ENCODE data around the gene MAPRE3.

Gene MAPRE3

DNA sequence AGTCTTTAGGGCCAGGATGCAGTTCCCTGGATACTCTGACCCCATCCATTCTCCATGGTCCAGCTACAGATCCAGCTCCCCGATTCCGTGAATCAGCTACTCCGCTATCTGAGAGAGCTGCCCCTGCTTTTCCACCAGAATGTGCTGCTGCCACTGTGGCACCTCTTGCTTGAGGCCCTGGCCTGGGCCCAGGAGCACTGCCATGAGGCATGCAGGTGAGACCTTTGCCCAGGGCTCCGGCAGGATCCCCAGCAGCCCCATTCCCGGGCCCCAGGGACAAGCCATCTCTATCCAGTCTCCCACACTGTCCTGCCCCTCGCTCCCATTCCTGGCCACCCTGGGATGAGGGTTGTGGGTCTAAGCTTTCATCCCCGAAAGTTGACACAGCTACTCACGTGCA lies 69.8 kb downstream of the MAPRE3 start:
- no peak for DNase-seq (ENCODE audit: low spot score)

GRCh38 chr2:27041752-27042151 lies 71.3 kb downstream of the MAPRE3 start:
- DNase-seq (ENCODE audit: low spot score) = no peak

- DNase-seq (ENCODE audit: low spot score) = no peak
Measured at GRCh38 chr2:27042159-27042661, 71.8 kb downstream of the MAPRE3 start.

DNA sequence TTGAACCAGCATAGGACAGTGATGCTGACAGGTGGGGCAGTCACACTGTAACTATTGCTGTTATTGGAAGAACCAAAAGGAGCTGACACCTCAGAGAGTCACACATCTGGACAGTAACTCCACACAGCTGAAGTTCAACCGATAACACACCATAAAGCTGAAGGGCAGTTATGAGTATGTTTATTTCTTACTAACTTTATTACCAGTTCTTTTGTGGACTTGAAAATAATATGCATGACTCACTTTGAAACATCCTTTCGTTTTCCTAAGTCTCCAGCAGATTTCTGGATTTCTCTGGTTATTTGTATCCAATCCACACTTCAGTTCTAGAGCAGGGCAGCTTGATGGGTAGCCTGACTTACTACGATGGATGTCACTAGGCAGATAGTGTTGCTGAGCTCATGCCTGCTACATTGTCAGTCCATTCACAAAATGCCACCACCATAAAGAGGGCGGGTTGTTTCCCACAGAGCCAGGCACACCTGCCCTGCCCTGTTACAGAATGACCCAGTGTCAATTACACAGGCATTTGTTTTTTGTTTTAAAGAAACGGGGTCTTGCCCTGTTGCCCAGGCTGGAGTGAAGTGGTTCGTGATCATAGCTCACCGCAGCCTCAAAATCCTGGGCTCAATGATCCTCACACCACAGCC lies 72.7 kb downstream of the MAPRE3 start:
- no peak for DNase-seq (ENCODE audit: low spot score)

DNA sequence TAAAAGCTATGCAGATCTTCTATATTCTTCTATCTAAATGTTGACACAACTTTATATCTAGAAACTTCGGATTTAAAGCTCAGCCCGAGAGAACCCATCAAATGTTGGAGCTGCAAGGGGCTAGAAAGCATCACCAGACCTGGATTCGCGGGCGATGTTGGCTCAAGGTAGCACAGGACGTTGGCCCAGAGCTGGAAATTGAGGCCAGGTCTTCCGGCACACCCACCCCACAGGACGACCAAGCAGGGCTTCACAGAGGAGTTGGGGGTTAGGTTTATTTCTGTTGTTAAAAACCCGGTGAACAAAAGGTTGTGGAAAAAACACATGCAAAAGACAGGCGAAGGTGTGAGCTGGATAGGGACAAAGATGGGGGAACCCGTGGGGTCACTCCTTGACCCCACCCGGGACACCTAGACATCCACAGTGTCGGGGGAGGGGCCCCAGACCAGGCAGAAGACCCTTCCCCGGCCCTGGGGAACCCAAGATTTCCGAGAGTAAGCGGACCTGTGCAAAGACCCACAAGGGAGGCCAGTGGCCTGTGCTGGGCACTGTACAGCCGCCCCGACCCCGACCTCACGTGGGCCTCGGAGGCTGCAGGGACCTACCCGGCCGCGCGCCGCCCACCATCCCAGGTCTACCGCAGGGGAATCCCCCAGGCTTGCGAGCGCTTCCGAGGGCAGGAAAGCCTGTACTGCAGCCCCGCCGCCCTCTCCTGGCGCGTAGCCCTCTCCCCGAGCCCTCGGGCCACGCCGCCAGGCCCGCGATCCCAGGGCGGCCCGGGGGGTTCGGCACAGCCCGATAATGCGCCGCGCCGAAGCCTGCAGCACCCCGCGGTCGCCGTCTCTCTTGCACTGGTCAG lies 79.2 kb downstream of the MAPRE3 start:
- DNase-seq (ENCODE audit: low spot score) = peak; percentile 78

DNA sequence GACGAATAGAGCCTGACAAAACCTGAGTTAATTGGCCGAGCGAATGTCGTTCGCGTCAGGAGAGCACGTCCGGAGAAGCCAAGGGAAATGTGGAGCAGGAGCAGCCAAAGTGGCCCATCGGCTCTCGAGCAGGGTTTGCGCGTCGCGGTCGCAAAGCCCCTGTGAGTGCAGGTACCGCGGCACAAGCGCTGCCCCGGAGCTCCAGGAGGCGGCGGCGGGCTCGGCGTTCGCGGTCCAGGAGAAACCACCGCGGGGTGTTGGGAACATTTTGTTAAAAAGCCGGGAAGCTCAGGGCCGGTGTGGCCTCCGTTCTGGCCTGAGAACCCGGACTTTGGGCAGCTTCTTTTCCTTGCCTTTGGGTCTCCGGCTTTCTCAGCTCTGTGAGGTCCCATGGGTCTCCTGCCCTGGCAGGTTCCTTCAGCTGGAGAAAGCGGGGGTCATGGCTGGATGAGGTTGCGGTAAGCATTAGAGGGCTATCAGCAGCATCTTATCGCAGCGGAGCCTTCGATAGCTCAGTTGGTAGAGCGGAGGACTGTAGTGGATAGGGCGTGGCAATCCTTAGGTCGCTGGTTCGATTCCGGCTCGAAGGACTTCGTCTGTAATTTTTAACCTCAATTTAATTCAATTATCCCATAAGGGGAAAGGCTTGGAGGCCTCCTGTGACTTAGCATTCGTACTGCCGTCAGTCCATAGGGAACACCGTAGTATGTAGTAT lies 80.0 kb downstream of the MAPRE3 start:
- DNase-seq (ENCODE audit: low spot score) = peak; percentile 88

- DNase-seq (ENCODE audit: low spot score) = peak; percentile 98
Measured at GRCh38 chr2:27050996-27051901, 80.8 kb downstream of the MAPRE3 start, which contains the start of gene AGBL5. Gene AGBL5, plus strand, starts transcription at chr2:27051668. Its CDS starts 1,291 bp downstream, at chr2:27052959.

DNA sequence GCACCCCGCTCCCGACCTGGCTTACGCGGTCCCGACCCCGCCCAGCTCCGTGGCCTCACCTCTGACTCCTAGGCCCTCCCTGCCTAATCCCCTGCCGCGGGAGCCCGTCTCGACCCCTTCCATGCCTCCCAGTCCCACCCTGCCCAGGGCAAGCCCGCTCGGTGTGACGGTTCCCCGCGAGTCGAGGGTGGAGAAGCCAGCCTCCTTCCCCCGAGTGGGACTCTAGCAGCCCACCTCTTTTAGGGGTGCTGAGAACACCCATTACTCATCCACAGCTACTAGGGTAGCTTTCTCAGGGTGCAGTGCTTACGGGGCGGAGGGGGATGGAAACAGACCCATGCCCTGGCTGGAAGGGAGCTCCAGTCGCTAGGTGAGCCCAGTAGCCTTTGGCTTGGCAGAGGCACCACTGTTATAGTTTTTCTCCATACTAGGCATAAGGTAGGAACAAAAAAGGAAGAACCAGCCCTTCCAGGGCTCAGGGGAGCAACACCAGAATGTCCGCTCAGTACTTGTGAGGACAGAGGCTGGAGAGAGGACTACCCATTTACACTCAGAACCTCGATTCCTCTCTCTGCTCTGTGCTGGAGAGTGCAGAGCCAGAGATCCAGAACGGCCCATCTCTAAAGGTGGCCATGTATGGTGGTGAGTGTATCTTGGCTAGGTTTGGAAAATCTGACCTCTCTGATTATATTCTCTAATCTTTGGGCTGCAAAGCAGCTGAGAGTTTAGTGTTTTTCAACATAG lies 81.6 kb downstream of the MAPRE3 start:
- no peak for DNase-seq (ENCODE audit: low spot score)

- no peak for DNase-seq (ENCODE audit: low spot score)
Measured at GRCh38 chr2:27053321-27053720, 82.9 kb downstream of the MAPRE3 start.

GRCh38 chr2:27053776-27054175 lies 83.3 kb downstream of the MAPRE3 start:
- DNase-seq (ENCODE audit: low spot score) = no peak

DNA sequence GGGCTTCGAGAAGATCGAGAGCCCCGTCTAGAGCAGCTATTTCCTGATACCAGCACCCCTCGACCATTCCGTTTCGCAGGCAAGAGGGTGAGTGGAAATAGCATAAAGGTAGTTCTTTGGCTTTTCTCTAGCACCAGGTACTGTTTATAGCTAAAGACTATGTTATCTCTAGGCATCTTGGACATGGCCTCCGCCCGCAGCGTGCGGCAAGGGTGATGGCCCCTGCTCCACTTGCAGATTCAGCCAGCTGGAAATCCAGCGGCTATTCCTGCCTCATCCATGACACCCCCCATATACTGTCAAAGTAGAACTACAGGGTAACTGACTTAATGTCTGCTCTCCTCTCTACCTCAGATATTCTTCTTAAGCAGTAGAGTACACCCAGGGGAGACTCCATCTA lies 84.3 kb downstream of the MAPRE3 start:
- no peak for DNase-seq (ENCODE audit: low spot score)

GRCh38 chr2:27057184-27057583 lies 86.7 kb downstream of the MAPRE3 start:
- no peak for DNase-seq (ENCODE audit: low spot score)

DNA sequence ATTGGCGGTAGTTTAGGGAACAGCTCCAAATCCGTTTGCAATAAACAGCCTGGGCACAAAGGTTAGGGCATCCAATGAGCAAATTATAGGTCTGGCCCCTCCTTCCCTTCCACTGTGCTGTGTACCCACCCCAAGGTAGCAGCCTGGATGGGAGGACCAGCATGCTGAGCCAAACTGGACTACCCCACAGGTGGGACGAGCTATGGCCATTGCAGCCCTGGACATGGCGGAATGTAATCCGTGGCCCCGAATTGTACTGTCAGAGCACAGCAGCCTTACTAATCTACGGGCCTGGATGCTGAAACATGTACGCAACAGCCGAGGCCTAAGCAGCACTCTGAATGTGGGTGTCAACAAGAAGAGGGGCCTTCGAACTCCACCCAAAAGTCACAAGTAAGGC lies 87.8 kb downstream of the MAPRE3 start:
- no peak for DNase-seq (ENCODE audit: low spot score)

DNA sequence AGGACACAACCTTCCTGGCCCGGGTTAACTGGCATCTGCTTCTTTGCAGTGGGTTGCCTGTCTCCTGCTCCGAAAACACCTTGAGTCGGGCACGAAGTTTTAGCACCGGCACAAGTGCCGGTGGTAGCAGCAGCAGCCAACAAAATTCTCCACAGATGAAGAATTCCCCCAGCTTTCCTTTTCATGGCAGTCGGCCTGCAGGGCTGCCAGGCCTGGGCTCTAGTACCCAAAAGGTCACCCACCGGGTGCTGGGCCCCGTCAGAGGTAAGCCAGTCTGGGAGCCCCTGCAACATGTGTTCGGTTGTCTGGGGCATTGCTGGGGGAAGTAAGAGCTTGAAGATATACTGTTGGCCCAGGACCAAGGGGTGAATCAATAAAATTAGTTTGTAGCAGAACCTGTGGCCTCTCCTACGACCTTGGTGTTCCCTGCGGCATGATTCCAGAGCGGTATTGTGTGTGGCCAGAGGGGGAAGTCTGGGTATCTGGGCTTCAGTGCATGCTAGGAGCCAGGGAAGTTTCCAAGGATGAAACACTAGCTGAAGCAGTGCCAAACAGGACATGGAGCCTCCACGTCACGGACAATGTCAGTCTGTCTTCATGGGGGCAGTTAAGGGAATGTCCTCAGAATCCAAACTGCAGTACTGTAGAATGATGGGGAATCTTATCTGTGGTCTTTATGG lies 88.8 kb downstream of the MAPRE3 start:
- DNase-seq (ENCODE audit: low spot score) = no peak

DNA sequence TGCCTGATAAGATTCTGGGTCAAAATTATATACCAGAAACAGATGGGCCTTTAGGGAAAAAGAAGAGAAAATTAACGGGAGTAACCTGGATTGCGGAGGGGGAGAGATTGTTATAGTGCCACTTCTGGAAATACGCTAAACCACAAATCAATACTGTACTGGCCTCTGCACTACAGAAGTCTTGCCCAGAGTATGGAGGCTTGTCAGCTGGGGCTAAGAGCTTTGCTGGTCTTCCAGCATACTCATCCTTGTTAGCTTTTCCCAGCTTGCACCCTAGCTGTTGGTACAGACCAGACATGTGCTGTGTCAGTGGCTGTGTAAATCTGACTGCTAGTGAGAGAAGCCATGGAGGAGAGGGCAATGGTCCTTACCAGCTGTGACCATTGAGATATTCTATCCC lies 89.9 kb downstream of the MAPRE3 start:
- no peak for DNase-seq (ENCODE audit: low spot score)

DNA sequence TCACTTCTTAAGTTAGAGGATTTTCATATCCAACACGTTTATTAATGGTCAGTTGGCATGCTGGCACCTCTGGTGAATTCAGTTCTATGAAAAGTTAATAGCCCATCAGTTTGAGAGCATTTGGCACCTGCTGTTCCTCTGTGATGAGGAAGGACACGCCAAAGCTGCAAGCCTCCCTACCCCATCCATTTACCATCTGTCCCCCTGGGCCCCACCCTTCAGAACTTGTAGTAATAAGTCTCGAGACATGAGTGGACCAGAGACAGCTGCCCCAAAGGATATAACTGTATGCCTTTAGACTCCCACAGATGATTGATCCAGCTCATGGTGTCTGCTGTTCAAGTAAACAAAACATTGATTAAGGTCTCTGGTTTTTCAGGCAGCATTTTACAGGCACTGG lies 94.7 kb downstream of the MAPRE3 start:
- no peak for DNase-seq (ENCODE audit: low spot score)

DNA sequence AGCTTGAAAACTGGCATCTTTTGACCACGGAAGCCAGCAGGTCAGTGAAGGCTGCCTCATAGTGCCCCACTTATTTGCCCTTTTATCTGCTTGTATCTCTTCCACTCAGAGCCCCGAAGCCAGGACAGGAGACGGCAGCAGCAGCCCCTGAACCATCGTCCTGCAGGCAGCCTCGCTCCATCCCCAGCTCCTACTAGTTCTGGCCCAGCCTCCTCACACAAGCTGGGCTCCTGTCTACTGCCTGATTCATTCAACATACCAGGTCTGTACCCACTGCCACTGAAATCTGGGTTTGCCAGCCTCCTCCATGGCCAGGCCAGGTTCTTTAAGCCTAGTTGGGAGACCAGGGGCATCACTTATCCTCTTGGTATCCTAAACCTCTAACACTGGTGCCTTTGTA lies 96.9 kb downstream of the MAPRE3 start:
- DNase-seq (ENCODE audit: low spot score) = no peak

GRCh38 chr2:27069436-27069835 lies 99.0 kb downstream of the MAPRE3 start:
- DNase-seq (ENCODE audit: low spot score) = no peak

- DNase-seq (ENCODE audit: low spot score) = no peak
Measured at GRCh38 chr2:27069961-27070618, 99.7 kb downstream of the MAPRE3 start.

All from D341Med (cell line).